Renal pelvis (tissue), 4 donors: ENCODE measurements around the gene AARS2. TPM values are rescaled to one million over a fixed set of nuclear protein-coding genes. Genes with fewer than 3 reads are reported as not detected.
"Not testable (repeated sequence)": the region's sequence is repeated elsewhere in the genome, so short reads cannot be mapped to it uniquely, and the experiment has no call there.

ENCODE experiments used
- DNase-seq: peaks from one replicate; pipeline ENCODE4 v3.0.0-alpha.2; 2013
- polyA plus RNA-seq, 3 donors: library from polyadenylated mRNA; unstranded; fragments of 120-200 nt; gene quantifications; one replicate each; pipeline ENCODE4 v1.2.1, GENCODE V29; 2013; ENCODE audit not compliant: insufficient read length in 3 of 3

The AARS2 gene
- polyA plus RNA-seq, 3 donors, result 17.0 to 21.9 (median 19.5) TPM

- DNase-seq, result no peak
Observed at GRCh38 chr6:44333273-44333919, 20.2 kb upstream of the AARS2 start.

- DNase-seq, result no peak
Observed at GRCh38 chr6:44332585-44332984, 19.4 kb upstream of the AARS2 start.

GRCh38 chr6:44329858-44330257, 16.7 kb upstream of the AARS2 start:
- DNase-seq, result no peak

- DNase-seq, result not testable (repeated sequence)
Observed at GRCh38 chr6:44328203-44328602, 15.1 kb upstream of the AARS2 start.

- DNase-seq, result no peak
Observed at GRCh38 chr6:44327760-44328159, 14.6 kb upstream of the AARS2 start.

GRCh38 chr6:44327096-44327495, 13.9 kb upstream of the AARS2 start:
- no peak for DNase-seq

GRCh38 chr6:44321210-44321609, 8.1 kb upstream of the AARS2 start:
- DNase-seq, result no peak

GRCh38 chr6:44317136-44317631, 4.0 kb upstream of the AARS2 start:
- DNase-seq, result not testable (repeated sequence)

- DNase-seq, result no peak
Observed at GRCh38 chr6:44316481-44316880, 3.3 kb upstream of the AARS2 start.

- DNase-seq, result no peak
Observed at GRCh38 chr6:44315951-44316350, 2.8 kb upstream of the AARS2 start.

GRCh38 chr6:44315516-44315915, 2.4 kb upstream of the AARS2 start:
- DNase-seq, result no peak

- not testable (repeated sequence) for DNase-seq
Observed at GRCh38 chr6:44314657-44315056, 1.5 kb upstream of the AARS2 start.

GRCh38 chr6:44311767-44312166, 1.4 kb downstream of the AARS2 start:
- DNase-seq, result no peak

- DNase-seq, result no peak
Observed at GRCh38 chr6:44311304-44311703, 1.8 kb downstream of the AARS2 start.

GRCh38 chr6:44310241-44310640, 2.9 kb downstream of the AARS2 start:
- DNase-seq, result no peak

GRCh38 chr6:44309631-44310030, 3.5 kb downstream of the AARS2 start:
- DNase-seq, result no peak

GRCh38 chr6:44309092-44309491, 4.1 kb downstream of the AARS2 start:
- DNase-seq, result no peak

GRCh38 chr6:44307217-44307616, 5.9 kb downstream of the AARS2 start:
- no peak for DNase-seq

GRCh38 chr6:44306710-44307109, 6.4 kb downstream of the AARS2 start:
- DNase-seq, result no peak

- DNase-seq, result no peak
Observed at GRCh38 chr6:44305200-44305725, 7.9 kb downstream of the AARS2 start.

- no peak for DNase-seq
Observed at GRCh38 chr6:44304282-44305199, 8.6 kb downstream of the AARS2 start.

GRCh38 chr6:44303842-44304241, 9.3 kb downstream of the AARS2 start:
- DNase-seq, result no peak

- DNase-seq, result no peak
Observed at GRCh38 chr6:44302856-44303255, 10.3 kb downstream of the AARS2 start.
